Measurements from ENCODE around the gene KCNJ11. TPM values are rescaled to one million over a fixed set of nuclear protein-coding genes. Genes with fewer than 3 reads are reported as not detected.

Gene KCNJ11
- total and polyA plus RNA-seq, 2 of the 8 experiments (the other 6 are each of a cell fraction or from before 2014, with no cell fraction given), result 3.8 to 6.3 TPM

- TF ChIP-seq, protein P1, sequence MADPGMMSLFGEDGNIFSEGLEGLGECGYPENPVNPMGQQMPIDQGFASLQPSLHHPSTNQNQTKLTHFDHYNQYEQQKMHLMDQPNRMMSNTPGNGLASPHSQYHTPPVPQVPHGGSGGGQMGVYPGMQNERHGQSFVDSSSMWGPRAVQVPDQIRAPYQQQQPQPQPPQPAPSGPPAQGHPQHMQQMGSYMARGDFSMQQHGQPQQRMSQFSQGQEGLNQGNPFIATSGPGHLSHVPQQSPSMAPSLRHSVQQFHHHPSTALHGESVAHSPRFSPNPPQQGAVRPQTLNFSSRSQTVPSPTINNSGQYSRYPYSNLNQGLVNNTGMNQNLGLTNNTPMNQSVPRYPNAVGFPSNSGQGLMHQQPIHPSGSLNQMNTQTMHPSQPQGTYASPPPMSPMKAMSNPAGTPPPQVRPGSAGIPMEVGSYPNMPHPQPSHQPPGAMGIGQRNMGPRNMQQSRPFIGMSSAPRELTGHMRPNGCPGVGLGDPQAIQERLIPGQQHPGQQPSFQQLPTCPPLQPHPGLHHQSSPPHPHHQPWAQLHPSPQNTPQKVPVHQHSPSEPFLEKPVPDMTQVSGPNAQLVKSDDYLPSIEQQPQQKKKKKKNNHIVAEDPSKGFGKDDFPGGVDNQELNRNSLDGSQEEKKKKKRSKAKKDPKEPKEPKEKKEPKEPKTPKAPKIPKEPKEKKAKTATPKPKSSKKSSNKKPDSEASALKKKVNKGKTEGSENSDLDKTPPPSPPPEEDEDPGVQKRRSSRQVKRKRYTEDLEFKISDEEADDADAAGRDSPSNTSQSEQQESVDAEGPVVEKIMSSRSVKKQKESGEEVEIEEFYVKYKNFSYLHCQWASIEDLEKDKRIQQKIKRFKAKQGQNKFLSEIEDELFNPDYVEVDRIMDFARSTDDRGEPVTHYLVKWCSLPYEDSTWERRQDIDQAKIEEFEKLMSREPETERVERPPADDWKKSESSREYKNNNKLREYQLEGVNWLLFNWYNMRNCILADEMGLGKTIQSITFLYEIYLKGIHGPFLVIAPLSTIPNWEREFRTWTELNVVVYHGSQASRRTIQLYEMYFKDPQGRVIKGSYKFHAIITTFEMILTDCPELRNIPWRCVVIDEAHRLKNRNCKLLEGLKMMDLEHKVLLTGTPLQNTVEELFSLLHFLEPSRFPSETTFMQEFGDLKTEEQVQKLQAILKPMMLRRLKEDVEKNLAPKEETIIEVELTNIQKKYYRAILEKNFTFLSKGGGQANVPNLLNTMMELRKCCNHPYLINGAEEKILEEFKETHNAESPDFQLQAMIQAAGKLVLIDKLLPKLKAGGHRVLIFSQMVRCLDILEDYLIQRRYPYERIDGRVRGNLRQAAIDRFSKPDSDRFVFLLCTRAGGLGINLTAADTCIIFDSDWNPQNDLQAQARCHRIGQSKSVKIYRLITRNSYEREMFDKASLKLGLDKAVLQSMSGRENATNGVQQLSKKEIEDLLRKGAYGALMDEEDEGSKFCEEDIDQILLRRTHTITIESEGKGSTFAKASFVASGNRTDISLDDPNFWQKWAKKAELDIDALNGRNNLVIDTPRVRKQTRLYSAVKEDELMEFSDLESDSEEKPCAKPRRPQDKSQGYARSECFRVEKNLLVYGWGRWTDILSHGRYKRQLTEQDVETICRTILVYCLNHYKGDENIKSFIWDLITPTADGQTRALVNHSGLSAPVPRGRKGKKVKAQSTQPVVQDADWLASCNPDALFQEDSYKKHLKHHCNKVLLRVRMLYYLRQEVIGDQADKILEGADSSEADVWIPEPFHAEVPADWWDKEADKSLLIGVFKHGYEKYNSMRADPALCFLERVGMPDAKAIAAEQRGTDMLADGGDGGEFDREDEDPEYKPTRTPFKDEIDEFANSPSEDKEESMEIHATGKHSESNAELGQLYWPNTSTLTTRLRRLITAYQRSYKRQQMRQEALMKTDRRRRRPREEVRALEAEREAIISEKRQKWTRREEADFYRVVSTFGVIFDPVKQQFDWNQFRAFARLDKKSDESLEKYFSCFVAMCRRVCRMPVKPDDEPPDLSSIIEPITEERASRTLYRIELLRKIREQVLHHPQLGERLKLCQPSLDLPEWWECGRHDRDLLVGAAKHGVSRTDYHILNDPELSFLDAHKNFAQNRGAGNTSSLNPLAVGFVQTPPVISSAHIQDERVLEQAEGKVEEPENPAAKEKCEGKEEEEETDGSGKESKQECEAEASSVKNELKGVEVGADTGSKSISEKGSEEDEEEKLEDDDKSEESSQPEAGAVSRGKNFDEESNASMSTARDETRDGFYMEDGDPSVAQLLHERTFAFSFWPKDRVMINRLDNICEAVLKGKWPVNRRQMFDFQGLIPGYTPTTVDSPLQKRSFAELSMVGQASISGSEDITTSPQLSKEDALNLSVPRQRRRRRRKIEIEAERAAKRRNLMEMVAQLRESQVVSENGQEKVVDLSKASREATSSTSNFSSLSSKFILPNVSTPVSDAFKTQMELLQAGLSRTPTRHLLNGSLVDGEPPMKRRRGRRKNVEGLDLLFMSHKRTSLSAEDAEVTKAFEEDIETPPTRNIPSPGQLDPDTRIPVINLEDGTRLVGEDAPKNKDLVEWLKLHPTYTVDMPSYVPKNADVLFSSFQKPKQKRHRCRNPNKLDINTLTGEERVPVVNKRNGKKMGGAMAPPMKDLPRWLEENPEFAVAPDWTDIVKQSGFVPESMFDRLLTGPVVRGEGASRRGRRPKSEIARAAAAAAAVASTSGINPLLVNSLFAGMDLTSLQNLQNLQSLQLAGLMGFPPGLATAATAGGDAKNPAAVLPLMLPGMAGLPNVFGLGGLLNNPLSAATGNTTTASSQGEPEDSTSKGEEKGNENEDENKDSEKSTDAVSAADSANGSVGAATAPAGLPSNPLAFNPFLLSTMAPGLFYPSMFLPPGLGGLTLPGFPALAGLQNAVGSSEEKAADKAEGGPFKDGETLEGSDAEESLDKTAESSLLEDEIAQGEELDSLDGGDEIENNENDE (IDR thresholded peaks at IDR 0.05; ENCODE audit: insufficient replicate concordance, low read length), result no peak
- no peak for TF ChIP-seq HDAC2 (IDR thresholded peaks at IDR 0.05; ENCODE audit: borderline replicate concordance in 1 of 2, low read depth in 2 of 2, low read length in 2 of 2)
- TF ChIP-seq POLR2AphosphoS5 (IDR thresholded peaks at IDR 0.05; ENCODE audit: low read depth, low read length), result no peak
- TF ChIP-seq EZH2 (IDR thresholded peaks at IDR 0.05; ENCODE audit: low read depth, low read length, severe bottlenecking), result no peak
- no peak for TF ChIP-seq SP4 (IDR thresholded peaks at IDR 0.05; ENCODE audit: low read length)
- no peak for TF ChIP-seq POU5F1 (IDR thresholded peaks at IDR 0.05; ENCODE audit: low read depth, low read length)
- TF ChIP-seq TBP (IDR thresholded peaks at IDR 0.05; ENCODE audit: low read depth, low read length), result no peak
These were observed 8.3 kb upstream of the KCNJ11 start (continued) for GRCh38 chr11:17396598-17397310.
